OCI-LY1 (cell line): ENCODE results near the gene SWAP70.
"Not testable (repeated sequence)": the region's sequence is repeated elsewhere in the genome, so short reads cannot be mapped to it uniquely, and the experiment has no call there.

Experiments used
- EZH2 ChIP-seq: fragments of 200-600 bp; sonication (generic), shearing (Covaris generic); IDR thresholded peaks from 2 replicates; pipeline ENCODE4 v1.8.0; 2017; ENCODE audit warnings: borderline replicate concordance, mixed run types, mild to moderate bottlenecking, antibody characterized with exemption, low read length, moderate library complexity, mixed read lengths
- TF ChIP-seq, protein P1 (sequence below): fragments of 200-600 bp; sonication (generic), shearing (Covaris generic); IDR thresholded peaks from 2 replicates; pipeline ENCODE4 v1.5.1; 2017; ENCODE audit warnings: mild to moderate bottlenecking, antibody characterized with exemption, low read length, moderate library complexity, mixed read lengths

DNA sequence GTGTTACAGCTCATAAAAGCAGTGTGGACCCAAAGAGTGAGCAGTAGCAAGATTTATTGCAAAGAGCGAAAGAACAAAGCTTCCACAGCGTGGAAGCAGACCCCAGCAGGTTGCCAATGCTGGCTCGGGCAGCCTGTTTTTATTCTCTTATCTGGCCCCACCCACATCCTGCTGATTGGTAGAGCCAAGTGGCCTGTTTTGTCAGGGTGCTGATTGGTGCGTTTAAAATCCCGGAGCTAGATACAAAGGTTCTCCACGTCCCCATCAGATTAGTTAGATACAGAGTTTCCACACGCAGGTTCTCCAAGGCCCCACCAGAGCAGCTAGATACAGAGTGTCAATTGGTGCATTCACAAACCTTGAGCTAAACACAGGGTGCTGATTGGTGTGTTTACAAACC is 41.5 kb upstream of the SWAP70 start:
- TF ChIP-seq, protein P1, sequence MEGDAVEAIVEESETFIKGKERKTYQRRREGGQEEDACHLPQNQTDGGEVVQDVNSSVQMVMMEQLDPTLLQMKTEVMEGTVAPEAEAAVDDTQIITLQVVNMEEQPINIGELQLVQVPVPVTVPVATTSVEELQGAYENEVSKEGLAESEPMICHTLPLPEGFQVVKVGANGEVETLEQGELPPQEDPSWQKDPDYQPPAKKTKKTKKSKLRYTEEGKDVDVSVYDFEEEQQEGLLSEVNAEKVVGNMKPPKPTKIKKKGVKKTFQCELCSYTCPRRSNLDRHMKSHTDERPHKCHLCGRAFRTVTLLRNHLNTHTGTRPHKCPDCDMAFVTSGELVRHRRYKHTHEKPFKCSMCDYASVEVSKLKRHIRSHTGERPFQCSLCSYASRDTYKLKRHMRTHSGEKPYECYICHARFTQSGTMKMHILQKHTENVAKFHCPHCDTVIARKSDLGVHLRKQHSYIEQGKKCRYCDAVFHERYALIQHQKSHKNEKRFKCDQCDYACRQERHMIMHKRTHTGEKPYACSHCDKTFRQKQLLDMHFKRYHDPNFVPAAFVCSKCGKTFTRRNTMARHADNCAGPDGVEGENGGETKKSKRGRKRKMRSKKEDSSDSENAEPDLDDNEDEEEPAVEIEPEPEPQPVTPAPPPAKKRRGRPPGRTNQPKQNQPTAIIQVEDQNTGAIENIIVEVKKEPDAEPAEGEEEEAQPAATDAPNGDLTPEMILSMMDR, result not testable (repeated sequence)
- not testable (repeated sequence) for TF ChIP-seq EZH2
